Gastrocnemius medialis (tissue), 4 donors: Measurements from ENCODE around the gene MYOCOS.

Source experiments
- POLR2A ChIP-seq, 2 donors: fragments of 450-650 bp; IDR thresholded peaks; one replicate each; pipeline ENCODE4 v1.6.1; 2017; ENCODE audit warnings: antibody characterized with exemption in 2 of 2, mild to moderate bottlenecking in 2 of 2, moderate library complexity in 2 of 2
- TF ChIP-seq, protein P1 (sequence below), 5 experiments: fragments of 450-650 bp in 3 of 5; fragments of 200-600 bp in 2 of 5; sonication (generic) in 2 of 5; IDR thresholded peaks in 4 of 5; conservative IDR thresholded peaks in 1 of 5; 1 replicate in 4 of 5; 2 replicates in 1 of 5; pipeline ENCODE4 v1.5.1; 2016 to 2019; ENCODE audit warnings: antibody characterized with exemption in 5 of 5, mild to moderate bottlenecking in 3 of 5, moderate library complexity in 3 of 5

DNA sequence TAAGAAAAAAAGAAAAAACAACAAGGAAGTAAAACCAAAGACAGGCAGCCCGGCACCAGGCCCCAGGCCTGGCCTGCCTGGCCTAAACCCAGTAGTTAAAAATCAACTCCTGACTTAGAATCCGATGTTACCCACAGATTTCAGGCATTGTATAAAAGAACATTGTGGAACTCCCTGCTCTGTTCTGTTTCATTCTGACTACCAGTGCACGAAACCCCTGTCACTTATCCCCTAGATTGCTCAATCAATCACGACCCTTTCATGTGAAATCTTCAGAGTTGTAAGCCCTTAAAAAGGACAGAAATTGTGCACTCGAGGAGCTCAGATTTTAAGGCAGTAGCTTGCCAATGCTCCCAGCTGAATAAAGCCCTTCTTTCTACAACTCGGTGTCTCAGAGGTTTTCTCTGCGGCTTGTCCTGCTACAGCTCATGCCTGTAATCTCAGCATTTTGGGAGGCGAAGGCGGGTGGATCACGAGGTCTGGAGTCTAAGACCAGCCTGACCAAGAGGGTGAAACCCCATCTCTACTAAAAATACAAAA is 15.6 kb upstream of the MYOCOS start:
- TF ChIP-seq, protein P1, sequence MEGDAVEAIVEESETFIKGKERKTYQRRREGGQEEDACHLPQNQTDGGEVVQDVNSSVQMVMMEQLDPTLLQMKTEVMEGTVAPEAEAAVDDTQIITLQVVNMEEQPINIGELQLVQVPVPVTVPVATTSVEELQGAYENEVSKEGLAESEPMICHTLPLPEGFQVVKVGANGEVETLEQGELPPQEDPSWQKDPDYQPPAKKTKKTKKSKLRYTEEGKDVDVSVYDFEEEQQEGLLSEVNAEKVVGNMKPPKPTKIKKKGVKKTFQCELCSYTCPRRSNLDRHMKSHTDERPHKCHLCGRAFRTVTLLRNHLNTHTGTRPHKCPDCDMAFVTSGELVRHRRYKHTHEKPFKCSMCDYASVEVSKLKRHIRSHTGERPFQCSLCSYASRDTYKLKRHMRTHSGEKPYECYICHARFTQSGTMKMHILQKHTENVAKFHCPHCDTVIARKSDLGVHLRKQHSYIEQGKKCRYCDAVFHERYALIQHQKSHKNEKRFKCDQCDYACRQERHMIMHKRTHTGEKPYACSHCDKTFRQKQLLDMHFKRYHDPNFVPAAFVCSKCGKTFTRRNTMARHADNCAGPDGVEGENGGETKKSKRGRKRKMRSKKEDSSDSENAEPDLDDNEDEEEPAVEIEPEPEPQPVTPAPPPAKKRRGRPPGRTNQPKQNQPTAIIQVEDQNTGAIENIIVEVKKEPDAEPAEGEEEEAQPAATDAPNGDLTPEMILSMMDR (IDR thresholded peaks at IDR 0.05 in 4 of 5, conservative IDR thresholded peaks at IDR 0.05 in 1 of 5) = no peak
- TF ChIP-seq POLR2A (IDR thresholded peaks at IDR 0.05) = no peak
